ENCODE measurements around the gene GABRA5. TPM values are rescaled to one million over a fixed set of nuclear protein-coding genes. Genes with fewer than 3 reads are reported as not detected.

Gene GABRA5
- total and polyA plus RNA-seq, 2 of the 13 experiments (the other 11 are each of a cell fraction or from before 2014, with no cell fraction given), result not detected

- DNase-seq (ENCODE audit: low spot score) (no peak), FAIRE-seq (no peak), ATAC-seq (no peak)
- in situ Hi-C loops (cut with HindIII; ENCODE audit: extremely low pct_ligation_motif_present, low pct_unique_long_range_greater_than_20kb) (loop anchor here (10.0 to 25.0 kb wide), 2 partner anchors 933 to 1366 kb away; no protein-coding TSS in a partner anchor), intact Hi-C loops (cut with micrococcal nuclease; ENCODE audit: unreplicated experiment) (no loop called here)
- Histone ChIP-seq H3K36me3 (replicated peaks in 1 of 2; ENCODE audit: control insufficient read depth in 1 of 2, insufficient read depth in 2 of 2, low read length in 2 of 2) (no peaks in the 10 kb centered on the region), H3K9ac (ENCODE audit: insufficient read depth, low read depth, low read length) (no peak overlapping the region), H3K27ac (ENCODE audit: extremely low read length, insufficient read depth, low read length) (no peak overlapping the region), H4K20me1 (ENCODE audit: insufficient read depth, low read length) (no peaks in the 10 kb centered on the region), H3K4me3 (replicated peaks in 1 of 3; ENCODE audit: insufficient read depth in 1 of 3, low read depth in 2 of 3, low read length in 3 of 3) (no peak overlapping the region), H3K27me3 (ENCODE audit: control insufficient read depth in 1 of 2, insufficient read depth in 2 of 2, low read length in 2 of 2) (no peaks in the 10 kb centered on the region; a peak in 1 of 5 replicates), H2AFZ (ENCODE audit: low read length) (no peak overlapping the region), H3K4me1 (ENCODE audit: insufficient read depth, low read length) (no peaks in the 10 kb centered on the region), H3K9me3 (ENCODE audit: low read length) (no peaks in the 10 kb centered on the region), H3K79me2 (ENCODE audit: insufficient read depth, low read length) (no peaks in the 10 kb centered on the region), H3K4me2 (ENCODE audit: low read depth, low read length) (no peak overlapping the region)
- CTCF ChIA-PET (ENCODE audit: low intra/inter-chr PET ratio, low total read pairs), result no interaction called here
- POLR2A ChIA-PET, result no interaction called here
- WGBS (ENCODE audit: low lambda C conversion rate), result 24% methylated on average over 3 of the region's 3 CpGs
- TF ChIP-seq MLX (CRISPR knock-in tag; IDR thresholded peaks at IDR 0.05) (no peak), MIER3 (CRISPR knock-in tag; IDR thresholded peaks at IDR 0.05; ENCODE audit: borderline replicate concordance) (no peak), ZNF281 (CRISPR knock-in tag; IDR thresholded peaks at IDR 0.05; ENCODE audit: borderline replicate concordance) (no peak), CERS6 (CRISPR knock-in tag; IDR thresholded peaks at IDR 0.05) (no peak), ZSCAN12 (CRISPR knock-in tag; IDR thresholded peaks at IDR 0.05) (no peak), ZNF724P (CRISPR knock-in tag; IDR thresholded peaks at IDR 0.05; ENCODE audit: borderline replicate concordance) (no peak), ZMAT3 (CRISPR knock-in tag; conservative IDR thresholded peaks at IDR 0.05) (no peak), KDM5B (CRISPR knock-in tag; IDR thresholded peaks at IDR 0.05; ENCODE audit: borderline replicate concordance) (no peak), ZNF770 (CRISPR knock-in tag; IDR thresholded peaks at IDR 0.05) (no peak)
- BruUV-seq (replicated peaks), result no TSS peak
Observed at GRCh38 chr15:26870346-26870745, 3.5 kb downstream of the GABRA5 start.

Data from HepG2 (cell line).